Suprapubic skin (tissue), 4 donors: ENCODE measurements around the gene KMT2C. TPM values are rescaled to one million over a fixed set of nuclear protein-coding genes. Genes with fewer than 3 reads are reported as not detected.
"Not testable (repeated sequence)": the region's sequence is repeated elsewhere in the genome, so short reads cannot be mapped to it uniquely, and the experiment has no call there.

ENCODE experiments used
- DNase-seq, 2 donors: peaks; one replicate each; pipeline ENCODE4 v3.0.0-alpha.2; 2019; ENCODE audit warnings: low spot score in 2 of 2
- H3K27ac ChIP-seq: fragments of 200-600 bp; sonication (generic); one replicate; pipeline ENCODE4 v1.5.1; 2019
- H3K27me3 ChIP-seq: fragments of 200-600 bp; sonication (generic); one replicate; pipeline ENCODE4 v1.5.1; 2019
- H3K36me3 ChIP-seq: fragments of 200-600 bp; sonication (generic); one replicate; pipeline ENCODE4 v1.5.1; 2019
- H3K4me1 ChIP-seq: fragments of 200-600 bp; sonication (generic); one replicate; pipeline ENCODE4 v1.5.1; 2019
- H3K4me3 ChIP-seq: fragments of 200-600 bp; sonication (generic); one replicate; pipeline ENCODE4 v1.5.1; 2019; ENCODE audit warnings: mild to moderate bottlenecking
- H3K9me3 ChIP-seq: fragments of 200-600 bp; sonication (generic); one replicate; pipeline ENCODE4 v1.5.1; 2019
- EP300 ChIP-seq: sonication (generic); formaldehyde crosslinking; IDR thresholded peaks from one replicate; pipeline ENCODE4 v1.6.1; 2017; ENCODE audit warnings: antibody characterized with exemption
- POLR2A ChIP-seq, 2 donors: fragments of 450-650 bp; IDR thresholded peaks; one replicate each; pipeline ENCODE4 v1.6.1; 2017; ENCODE audit warnings: antibody characterized with exemption in 2 of 2, mild to moderate bottlenecking in 2 of 2, moderate library complexity in 2 of 2
- POLR2AphosphoS5 ChIP-seq, 3 donors: sonication (generic); formaldehyde crosslinking; IDR thresholded peaks; one replicate each; pipeline ENCODE4 v1.6.1; 2017; ENCODE audit warnings: antibody characterized with exemption in 3 of 3
- WGBS: methylation state at CpG from one replicate; pipeline ENCODE4 v1.1.5; 2018; 5-methylcytosine and 5-hydroxymethylcytosine counted together
- total RNA-seq, 4 donors: library from RNA; depleted of rRNA; stranded (reverse); fragments of >200 nt; gene quantifications; one replicate each; pipeline ENCODE4 v1.1.0, GENCODE V29; 2016
- TF ChIP-seq, protein P1 (sequence below), 2 donors: fragments of 200-600 bp in 1 of 2; fragments of 450-650 bp in 1 of 2; sonication (generic) in 1 of 2; IDR thresholded peaks; one replicate each; pipeline ENCODE4 v1.5.1; 2016 to 2019; ENCODE audit warnings: antibody characterized with exemption in 2 of 2, mild to moderate bottlenecking in 1 of 2, moderate library complexity in 1 of 2

The KMT2C gene
- total RNA-seq, 4 donors from 2014 or later: 61.2 to 144 (median 93.3) TPM

DNA sequence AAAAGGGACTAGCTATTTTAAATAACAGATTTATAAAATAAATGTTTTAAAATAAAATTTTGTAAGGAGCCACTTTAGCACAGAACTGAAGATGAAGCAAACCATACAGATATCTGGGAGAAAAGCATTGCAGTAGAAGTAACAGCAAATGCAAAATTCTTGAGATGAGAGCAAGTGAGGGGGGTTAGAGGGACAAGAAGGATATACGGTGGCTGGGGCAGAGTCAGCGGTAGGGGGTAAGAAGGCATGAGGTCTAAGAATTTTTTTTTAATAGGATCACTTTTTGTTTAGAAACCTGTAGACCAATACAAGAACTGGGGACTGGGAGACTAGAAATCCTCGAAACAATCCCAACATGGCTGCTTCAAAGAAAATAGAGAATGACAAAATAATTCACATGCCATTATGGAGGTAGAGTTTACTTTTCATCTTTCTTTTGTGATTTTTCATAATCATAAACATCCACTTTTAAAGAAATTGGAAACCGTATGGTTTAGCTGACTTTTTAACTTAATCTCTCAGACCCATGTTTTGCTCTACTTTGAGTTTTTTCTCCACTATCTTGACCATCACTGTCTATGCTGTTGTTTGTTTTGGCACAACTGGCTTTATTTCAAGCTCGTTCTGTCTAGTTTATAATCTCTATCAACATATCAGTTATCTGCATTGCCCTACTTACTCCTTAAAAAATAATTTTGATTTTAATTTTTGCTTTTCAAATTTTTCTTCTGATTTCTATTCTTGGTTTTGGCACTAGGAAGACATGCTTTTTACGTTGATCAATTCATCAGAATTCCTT, 73.5 kb downstream of the KMT2C start:
- WGBS: 73% methylated on average over 6 of the region's 6 CpGs
- Histone ChIP-seq H3K4me1 (peaks cover 21% of the 10 kb centered on the region), H3K4me3 (no peak overlapping the region), H3K36me3 (peaks cover 2% of the 10 kb centered on the region), H3K27me3 (no peaks in the 10 kb centered on the region), H3K9me3 (no peaks in the 10 kb centered on the region), H3K27ac (no peak overlapping the region)
- TF ChIP-seq, protein P1, sequence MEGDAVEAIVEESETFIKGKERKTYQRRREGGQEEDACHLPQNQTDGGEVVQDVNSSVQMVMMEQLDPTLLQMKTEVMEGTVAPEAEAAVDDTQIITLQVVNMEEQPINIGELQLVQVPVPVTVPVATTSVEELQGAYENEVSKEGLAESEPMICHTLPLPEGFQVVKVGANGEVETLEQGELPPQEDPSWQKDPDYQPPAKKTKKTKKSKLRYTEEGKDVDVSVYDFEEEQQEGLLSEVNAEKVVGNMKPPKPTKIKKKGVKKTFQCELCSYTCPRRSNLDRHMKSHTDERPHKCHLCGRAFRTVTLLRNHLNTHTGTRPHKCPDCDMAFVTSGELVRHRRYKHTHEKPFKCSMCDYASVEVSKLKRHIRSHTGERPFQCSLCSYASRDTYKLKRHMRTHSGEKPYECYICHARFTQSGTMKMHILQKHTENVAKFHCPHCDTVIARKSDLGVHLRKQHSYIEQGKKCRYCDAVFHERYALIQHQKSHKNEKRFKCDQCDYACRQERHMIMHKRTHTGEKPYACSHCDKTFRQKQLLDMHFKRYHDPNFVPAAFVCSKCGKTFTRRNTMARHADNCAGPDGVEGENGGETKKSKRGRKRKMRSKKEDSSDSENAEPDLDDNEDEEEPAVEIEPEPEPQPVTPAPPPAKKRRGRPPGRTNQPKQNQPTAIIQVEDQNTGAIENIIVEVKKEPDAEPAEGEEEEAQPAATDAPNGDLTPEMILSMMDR (IDR thresholded peaks at IDR 0.05): no peak
- TF ChIP-seq POLR2A (IDR thresholded peaks at IDR 0.05) (no peak), EP300 (no peak), POLR2AphosphoS5 (IDR thresholded peaks at IDR 0.05) (no peak)
- DNase-seq: no peak

DNA sequence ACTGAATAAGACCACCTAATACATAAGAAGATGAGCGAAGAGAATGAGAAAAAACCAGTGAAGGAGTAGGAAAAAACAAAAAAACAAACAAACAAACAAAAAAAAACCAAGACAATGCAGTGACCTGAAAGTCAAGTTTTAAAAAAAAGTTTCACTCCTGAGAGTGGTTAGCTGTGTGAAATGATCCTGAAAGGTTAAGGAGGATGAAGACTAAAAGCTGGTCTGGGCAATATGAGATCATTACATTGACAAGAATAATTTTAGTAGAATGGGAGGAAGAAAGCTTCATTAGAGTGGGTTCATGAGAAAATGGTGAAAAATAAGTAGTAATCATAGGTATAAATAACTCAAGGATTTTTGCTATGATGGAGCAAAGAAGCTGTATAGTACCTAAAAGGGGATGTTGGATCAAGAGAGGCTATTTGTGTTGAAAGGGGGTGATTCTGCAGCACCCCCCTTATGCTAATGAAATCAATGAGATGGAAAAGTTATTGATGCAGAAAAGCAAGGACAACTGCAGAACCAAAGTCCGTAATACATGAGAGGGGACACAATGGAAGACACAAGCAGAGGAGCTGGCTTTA, 80.2 kb downstream of the KMT2C start:
- no peak for TF ChIP-seq POLR2A (IDR thresholded peaks at IDR 0.05)
- TF ChIP-seq EP300: no peak
- TF ChIP-seq POLR2AphosphoS5 (IDR thresholded peaks at IDR 0.05): no peak
- TF ChIP-seq, protein P1 (IDR thresholded peaks at IDR 0.05): no peak
- Histone ChIP-seq H3K9me3 (no peaks in the 10 kb centered on the region), H3K27me3 (no peaks in the 10 kb centered on the region), H3K4me3 (no peak overlapping the region), H3K4me1 (peaks cover 4% of the 10 kb centered on the region), H3K27ac (no peak overlapping the region), H3K36me3 (peaks cover 30% of the 10 kb centered on the region)
- DNase-seq: no peak
- 99% methylated on average over 2 of the region's 2 CpGs for WGBS

DNA sequence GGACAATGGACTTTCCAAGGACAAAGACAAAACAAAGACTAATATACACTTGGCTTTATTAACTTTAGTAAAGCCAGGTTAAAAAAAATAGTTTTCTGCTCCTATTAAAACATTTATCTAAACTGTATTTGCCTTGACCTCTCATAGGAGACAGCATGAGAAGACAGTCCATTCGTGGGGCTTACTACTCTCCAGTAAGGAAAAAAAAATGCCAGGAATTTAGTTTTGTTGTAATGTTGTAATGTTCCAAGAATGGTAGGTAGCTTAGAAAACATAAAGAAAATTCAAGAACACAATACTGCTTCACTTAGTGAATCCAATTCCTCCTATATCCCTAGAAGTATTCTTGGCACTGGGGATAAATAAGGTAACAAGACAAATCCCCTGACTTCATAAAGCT, 81.7 kb downstream of the KMT2C start:
- H3K27ac ChIP-seq: no peak overlapping the region
- H3K9me3 ChIP-seq: no peaks in the 10 kb centered on the region
- TF ChIP-seq POLR2AphosphoS5 (IDR thresholded peaks at IDR 0.05): no peak
- no peak for TF ChIP-seq EP300
- no peak for TF ChIP-seq POLR2A (IDR thresholded peaks at IDR 0.05)
- TF ChIP-seq, protein P1 (IDR thresholded peaks at IDR 0.05): no peak
- H3K36me3 ChIP-seq: peaks cover 43% of the 10 kb centered on the region
- peaks cover 3% of the 10 kb centered on the region for H3K4me1 ChIP-seq
- no peak for DNase-seq
- 70% methylated on average over 1 of the region's 1 CpG for WGBS
- H3K27me3 ChIP-seq: no peaks in the 10 kb centered on the region
- no peak overlapping the region for H3K4me3 ChIP-seq

DNA sequence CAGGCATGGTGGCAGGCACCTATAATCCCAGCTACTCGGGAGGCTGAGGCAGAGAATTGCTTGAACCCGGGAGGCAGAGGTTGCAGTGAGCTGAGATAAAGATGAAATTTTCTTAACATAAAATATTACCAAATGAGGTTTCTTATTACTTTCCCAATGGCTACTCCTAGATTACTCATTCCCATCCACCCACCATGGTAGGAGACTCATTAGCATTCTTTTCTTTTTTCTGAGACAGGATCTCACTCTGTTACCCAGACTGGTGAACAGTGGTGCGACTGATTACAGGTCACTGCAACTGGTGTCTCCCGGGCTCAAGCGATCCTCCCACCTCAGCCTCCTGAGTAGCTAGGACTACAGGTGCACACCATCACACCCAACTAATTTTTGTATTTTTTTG, 82.5 kb downstream of the KMT2C start:
- H3K27ac ChIP-seq, H3K4me3 ChIP-seq, H3K4me1 ChIP-seq, DNase-seq, H3K27me3 ChIP-seq, H3K9me3 ChIP-seq: not testable (repeated sequence)
- WGBS: 96% methylated on average over 5 of the region's 5 CpGs
- H3K36me3 ChIP-seq: peaks cover 49% of the 10 kb centered on the region

DNA sequence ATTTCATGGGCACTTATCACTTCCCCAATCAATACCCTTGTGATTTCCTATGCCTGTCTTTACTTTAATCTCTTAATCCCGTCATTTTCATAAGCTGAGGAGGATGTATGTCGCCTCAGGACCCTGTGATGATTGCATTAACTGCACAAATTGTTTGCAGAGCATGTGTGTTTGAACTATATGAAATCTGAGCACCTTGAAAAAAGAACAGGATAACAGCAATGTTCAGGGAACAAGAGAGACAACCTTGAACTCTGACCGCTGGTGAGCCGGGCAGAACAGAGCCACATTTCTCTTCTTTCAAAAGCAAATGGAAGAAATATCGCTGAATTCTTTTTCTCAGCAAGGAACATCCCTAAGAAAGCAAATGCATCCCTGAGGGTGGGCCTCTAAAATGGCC, 84.1 kb downstream of the KMT2C start:
- not testable (repeated sequence) for H3K4me1 ChIP-seq, H3K9me3 ChIP-seq, DNase-seq, H3K27ac ChIP-seq, H3K27me3 ChIP-seq, H3K4me3 ChIP-seq
- 98% methylated on average over 5 of the region's 5 CpGs for WGBS
- peaks cover 46% of the 10 kb centered on the region for H3K36me3 ChIP-seq

DNA sequence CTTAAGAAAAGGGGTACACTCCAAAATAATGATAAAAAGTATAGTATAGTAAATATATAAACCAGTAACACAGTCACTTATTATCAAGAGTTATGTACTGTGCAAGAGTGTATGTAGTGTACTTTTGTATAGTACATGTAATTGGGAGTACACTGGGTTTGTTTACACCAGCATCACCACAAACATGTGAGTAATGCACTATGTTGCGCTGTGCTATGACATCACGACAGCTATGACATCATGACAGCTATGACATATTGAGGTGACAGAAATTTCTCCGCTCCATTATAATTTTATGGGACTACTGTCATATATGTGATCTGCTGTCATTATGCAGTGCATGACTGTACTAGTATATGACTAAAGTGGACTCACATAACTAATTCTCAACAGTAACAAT, 84.6 kb downstream of the KMT2C start:
- DNase-seq: no peak
- H3K4me3 ChIP-seq: no peak overlapping the region
- peaks cover 44% of the 10 kb centered on the region for H3K36me3 ChIP-seq
- no peaks in the 10 kb centered on the region for H3K9me3 ChIP-seq
- no peak overlapping the region for H3K27ac ChIP-seq
- H3K27me3 ChIP-seq: no peaks in the 10 kb centered on the region
- no peaks in the 10 kb centered on the region for H3K4me1 ChIP-seq
- 98% methylated on average over 3 of the region's 3 CpGs for WGBS
- TF ChIP-seq POLR2AphosphoS5 (IDR thresholded peaks at IDR 0.05) (no peak), POLR2A (IDR thresholded peaks at IDR 0.05) (no peak), EP300 (no peak)
- TF ChIP-seq, protein P1 (IDR thresholded peaks at IDR 0.05): no peak
